Astrocyte of the cerebellum (primary cell): Measurements from ENCODE around the gene C2CD4C.

ENCODE experiments used
- DNase-seq: peaks from one replicate; pipeline ENCODE4 v3.0.0-alpha.2; 2011; ENCODE audit warnings: low read depth
- H3K4me3 ChIP-seq: 2 replicates; pipeline ENCODE4 v1.5.1; 2011; ENCODE audit warnings: mild to moderate bottlenecking, low read depth, low read length, moderate library complexity
- in situ Hi-C: cut with HindIII; loops from 2 replicates; pipeline ENCODE4 v1.10.0; 2017; ENCODE audit warnings: low sequenced_read_pairs
- TF ChIP-seq, protein P1 (sequence below): IDR thresholded peaks from 2 replicates; pipeline ENCODE4 v1.5.1; 2012; ENCODE audit warnings: low read length, low read depth, moderate library complexity, mild to moderate bottlenecking; ENCODE audit errors: missing control alignments

Gene C2CD4C

DNA sequence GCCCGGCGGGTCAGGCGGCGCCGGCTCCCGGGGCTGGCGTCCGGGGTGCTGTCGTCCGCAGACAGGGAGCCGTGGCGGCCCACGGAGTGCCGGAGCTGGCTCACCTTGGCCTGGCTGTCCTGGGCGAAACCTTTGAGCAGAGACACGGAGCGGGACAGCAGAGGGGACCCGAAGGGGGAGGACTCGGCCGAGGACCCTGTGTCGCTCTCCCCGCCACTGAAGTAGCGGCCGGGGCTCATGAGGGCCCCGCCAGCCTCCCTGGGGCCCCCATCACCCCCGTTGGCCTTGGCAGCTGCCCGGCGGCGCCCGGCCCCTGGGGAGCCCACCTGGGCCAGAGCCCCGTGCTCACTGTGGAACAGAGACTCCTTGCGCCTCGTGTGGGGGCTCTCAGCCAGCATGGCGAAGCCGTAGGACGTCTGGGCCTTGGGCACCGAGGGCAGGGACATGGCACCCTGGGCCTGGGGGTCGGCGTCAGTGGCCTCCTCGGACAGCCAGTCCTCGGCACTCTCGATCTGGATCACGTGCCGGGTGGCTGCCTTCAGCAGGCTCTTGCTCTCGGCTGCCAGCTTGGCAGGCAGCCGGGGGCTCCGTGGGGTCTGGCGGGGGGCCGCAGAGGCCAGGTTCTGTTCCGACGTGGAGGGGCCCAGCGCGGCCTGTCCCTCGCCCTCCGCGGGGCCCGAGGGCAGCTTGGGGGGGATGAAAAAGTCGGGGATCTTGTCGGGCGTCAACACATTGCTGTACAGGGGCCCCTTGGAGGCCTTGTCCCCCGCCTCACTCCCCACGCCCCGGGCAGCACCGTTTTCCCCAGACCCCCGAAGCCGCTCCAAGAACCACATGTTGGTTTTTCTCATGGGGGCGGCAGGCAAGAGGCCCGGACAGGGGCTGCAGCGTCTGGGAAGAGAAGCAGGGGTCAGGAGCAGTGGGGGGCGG is 1.2 kb downstream of the C2CD4C start:
- in situ Hi-C loops, result no loop called here
- no peak for DNase-seq

DNA sequence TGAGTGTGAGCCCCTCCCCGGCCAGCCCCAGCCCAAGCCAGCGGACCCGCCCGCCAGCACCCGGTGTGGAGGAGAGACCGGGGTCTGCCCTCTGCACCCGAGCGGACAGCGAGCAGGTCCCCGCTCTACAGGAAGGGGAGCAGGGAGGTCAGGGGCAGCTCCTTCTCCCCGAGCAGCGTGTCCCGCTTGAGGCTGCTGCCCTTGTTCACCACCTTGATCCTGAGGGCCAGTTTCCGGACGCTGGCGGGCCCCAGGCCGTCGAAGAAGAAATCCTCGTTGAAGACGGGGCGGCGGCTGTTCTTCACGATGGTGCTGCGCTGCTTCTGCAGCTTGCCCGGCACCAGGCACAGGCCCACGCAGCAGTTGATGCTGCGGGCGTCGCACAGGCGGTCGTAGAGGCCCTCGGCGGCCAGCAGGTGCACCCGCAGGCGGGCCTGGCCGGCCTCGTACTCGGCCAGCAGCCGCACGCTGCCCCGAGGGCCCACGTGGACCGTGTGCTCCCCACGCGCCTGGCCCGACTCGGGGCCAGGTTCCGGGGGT is 1.9 kb downstream of the C2CD4C start:
- TF ChIP-seq, protein P1, sequence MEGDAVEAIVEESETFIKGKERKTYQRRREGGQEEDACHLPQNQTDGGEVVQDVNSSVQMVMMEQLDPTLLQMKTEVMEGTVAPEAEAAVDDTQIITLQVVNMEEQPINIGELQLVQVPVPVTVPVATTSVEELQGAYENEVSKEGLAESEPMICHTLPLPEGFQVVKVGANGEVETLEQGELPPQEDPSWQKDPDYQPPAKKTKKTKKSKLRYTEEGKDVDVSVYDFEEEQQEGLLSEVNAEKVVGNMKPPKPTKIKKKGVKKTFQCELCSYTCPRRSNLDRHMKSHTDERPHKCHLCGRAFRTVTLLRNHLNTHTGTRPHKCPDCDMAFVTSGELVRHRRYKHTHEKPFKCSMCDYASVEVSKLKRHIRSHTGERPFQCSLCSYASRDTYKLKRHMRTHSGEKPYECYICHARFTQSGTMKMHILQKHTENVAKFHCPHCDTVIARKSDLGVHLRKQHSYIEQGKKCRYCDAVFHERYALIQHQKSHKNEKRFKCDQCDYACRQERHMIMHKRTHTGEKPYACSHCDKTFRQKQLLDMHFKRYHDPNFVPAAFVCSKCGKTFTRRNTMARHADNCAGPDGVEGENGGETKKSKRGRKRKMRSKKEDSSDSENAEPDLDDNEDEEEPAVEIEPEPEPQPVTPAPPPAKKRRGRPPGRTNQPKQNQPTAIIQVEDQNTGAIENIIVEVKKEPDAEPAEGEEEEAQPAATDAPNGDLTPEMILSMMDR, result no peak
- no peak overlapping the region for H3K4me3 ChIP-seq
- in situ Hi-C loops, result no loop called here
- DNase-seq, result no peak

More for the DNA sequence above, 1.2 kb downstream of the C2CD4C start:
- TF ChIP-seq, protein P1, result no peak
- H3K4me3 ChIP-seq, result no peak overlapping the region

DNA sequence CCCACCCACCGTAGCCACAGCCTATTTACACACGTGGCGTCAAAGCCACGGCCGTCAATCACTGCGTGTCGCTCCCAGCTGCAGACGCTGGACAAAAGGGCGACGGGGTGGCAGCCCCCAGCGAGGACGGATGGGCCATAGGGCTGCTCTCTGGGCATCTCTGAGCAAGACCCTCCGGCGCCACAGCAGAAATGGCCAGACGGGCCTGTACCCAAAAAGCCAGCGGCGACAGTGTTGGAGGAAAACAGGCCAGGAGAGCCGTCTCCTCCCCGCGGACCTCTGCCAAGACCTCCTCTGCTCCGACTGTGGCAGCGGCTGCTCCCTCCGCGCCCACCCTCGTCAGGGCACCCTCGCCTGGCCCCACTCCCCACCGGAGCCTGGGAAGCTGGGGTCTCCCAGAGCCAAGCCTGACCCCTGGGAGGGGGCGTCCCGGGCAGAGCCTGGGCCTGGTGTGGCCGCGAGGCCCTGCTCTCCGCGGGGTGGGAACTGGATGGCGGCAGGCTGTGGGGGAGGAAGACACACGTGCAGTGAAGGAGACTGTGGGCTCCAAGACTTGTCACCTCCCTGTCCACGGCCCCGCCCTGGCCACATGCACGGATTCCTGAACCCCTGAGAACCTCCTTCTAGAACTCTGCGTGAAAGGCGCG is 2.7 kb downstream of the C2CD4C start:
- TF ChIP-seq, protein P1, result no peak
- DNase-seq, result no peak
- H3K4me3 ChIP-seq, result no peak overlapping the region
- in situ Hi-C loops, result no loop called here

DNA sequence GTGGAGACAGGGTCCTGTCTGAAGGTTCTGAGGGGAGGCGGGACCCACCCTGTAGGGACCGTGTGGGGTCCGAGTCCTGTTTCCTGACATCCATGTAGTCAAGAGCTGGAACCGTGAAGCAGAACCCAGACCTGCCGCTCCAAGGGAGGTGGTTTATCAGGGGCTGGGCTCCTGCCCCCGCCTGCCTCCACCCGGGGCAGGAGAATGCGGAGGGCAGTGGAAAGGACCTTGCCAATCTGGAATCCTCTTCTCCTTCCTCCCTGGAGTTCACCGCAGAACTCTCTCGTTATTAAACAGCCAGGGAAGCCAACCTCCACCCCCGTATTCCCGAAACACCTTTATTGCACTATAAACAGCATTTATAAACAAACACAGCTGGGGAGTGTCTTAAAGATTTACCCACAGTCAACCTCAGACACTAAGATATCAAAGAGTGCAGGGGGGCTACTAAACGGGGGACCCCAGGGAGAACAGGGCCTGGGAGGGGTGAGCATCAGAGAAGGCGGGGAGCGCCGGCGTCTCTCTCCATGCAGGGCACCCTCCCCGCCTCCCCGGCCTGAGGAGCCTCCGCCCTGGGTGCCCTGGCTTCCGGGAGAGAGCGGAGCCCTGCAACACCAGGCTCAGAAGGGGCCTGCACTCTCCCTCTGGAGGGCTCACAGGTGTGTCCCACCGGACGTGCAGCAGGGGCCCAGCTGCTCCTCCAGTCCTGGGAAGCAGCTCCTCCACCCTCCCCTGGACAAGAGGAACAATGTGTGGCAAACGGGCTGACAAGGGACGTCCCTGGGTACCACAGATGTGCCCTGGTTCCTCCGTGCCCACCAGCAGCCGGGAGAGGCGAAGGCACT is 3.6 kb downstream of the C2CD4C start:
- in situ Hi-C loops, result no loop called here
- DNase-seq, result no peak
- TF ChIP-seq, protein P1, result no peak
- no peak overlapping the region for H3K4me3 ChIP-seq

DNA sequence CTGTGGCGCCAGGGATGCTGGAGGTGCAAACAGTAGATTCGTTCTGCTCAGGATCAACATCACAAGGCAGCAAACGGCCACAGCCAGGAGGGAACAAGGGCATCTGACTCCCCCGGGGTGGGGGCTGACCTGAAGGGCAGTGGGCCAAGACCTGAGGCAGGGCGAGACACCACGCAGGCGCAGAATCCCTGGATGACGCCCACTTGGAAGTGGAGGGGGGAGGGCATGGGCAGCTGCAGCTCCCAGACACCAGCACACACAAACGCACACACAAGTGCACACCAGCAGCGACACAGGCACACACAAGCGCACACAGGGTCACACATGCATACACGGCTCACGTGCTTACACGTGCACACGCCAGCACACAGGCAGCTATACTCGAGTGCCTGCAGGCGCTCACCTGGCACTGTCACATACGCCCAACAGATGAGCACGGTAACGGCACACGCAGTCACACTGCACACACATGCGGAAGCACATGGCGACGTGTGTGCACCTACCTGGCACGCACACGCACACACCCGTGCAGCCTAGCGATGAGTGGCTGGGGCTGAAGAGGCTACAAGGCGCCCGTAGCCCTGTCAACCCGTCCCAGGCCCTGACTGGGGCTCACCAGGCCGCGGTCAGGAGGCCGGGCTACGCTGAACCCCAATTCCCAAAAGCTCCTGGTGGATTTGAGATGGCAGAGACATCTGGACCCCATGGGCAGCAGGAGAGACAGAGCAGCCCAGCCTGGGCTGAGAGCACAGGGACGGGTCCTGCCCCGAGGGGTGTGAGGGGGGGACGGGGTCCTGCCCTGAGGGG is 5.5 kb downstream of the C2CD4C start:
- H3K4me3 ChIP-seq, result no peak overlapping the region
- DNase-seq, result no peak
- in situ Hi-C loops, result no loop called here
- TF ChIP-seq, protein P1, result no peak
